Left cardiac atrium (tissue), 4 donors: Measurements from ENCODE around the gene CEMIP. TPM values are rescaled to one million over a fixed set of nuclear protein-coding genes. Genes with fewer than 3 reads are reported as not detected.
A peak's percentile ranks its signal among the peaks of the same experiment; 100 is the strongest.

Experiments
- ATAC-seq, 2 donors: fragments of 200-7000 bp; cut with Tn5 transposase; one replicate each; pipeline ENCODE4 v1.9.1; 2020; ENCODE audit warnings: mild to moderate bottlenecking in 2 of 2, moderate library complexity in 2 of 2
- DNase-seq: peaks from one replicate; pipeline ENCODE4 v3.0.0-alpha.2; 2020
- intact Hi-C, 2 donors: fragments of 100-400 bp; cut with DNase I; formaldehyde crosslinking; loops; one replicate each; pipeline versions ENCODE4 v1.14.1 to v1.15.1; 2022 to 2023
- total RNA-seq, 2 donors: library from RNA; stranded (reverse); fragmentation: NEBNext Ultra II Directional; extraction: Animal tissue kit (Norgen Biotek cat#: 25700); gene quantifications; one replicate each; pipeline ENCODE4 v1.2.1, GENCODE V29; 2021
- donor health status: DM: no; HTN: yes; CAD: no.
- donor health status: DM: no; HTN: yes; CAD: no; lungs with severe emphysema.
- donor health status: DM: yes; HTN: yes; CAD: no.
- donor health status: Dilated cardiomyopathy.

Gene CEMIP
- total RNA-seq, 2 donors from 2014 or later, result 0.44 to 1.6 TPM

DNA sequence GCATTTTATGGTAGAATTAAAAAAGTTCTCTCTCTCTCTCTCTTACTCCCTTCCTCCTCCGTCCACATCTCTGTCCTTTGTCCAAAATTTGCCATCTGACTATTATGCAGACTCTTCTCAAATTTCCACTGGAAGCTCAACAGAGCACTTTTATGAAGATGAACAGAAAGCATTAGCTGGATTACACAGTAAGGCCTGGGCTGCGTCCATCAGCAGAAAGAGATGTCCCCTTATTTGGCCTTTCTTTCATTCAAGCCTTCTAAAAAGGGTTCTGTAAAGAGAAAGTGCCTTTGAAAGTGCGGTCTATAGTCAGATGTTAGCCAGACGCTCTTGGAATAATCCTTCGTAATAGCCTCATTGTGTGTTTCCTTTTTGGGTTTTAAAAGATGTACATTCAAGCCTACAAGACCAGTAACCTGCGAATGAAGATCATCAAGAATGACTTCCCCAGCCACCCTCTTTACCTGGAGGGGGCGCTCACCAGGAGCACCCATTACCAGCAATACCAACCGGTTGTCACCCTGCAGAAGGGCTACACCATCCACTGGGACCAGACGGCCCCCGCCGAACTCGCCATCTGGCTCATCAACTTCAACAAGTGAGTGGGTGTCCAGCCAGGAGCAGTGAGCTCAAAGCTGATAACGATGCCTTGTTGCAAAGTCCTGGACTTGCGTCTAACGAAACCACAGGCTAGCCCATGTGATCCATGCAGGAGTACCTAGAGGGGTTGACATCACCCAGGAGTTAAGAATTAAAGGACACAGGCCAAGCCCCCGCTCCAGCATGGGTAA lies 157.3 kb downstream of the CEMIP start:
- intact Hi-C loops, result no loop called here
- ATAC-seq (no peak), DNase-seq (no peak)

DNA sequence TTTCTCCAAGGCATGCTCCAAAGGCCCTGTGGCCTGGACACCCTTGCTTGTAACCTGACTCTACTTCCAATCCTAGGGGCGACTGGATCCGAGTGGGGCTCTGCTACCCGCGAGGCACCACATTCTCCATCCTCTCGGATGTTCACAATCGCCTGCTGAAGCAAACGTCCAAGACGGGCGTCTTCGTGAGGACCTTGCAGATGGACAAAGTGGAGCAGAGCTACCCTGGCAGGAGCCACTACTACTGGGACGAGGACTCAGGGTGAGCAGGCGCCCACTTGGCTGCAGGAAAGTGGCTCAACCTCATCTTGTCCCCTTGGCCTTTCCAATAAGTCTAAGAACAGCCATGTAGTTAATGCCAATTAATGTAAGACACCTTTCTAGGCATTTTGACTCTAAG lies 158.5 kb downstream of the CEMIP start:
- intact Hi-C loops, result no loop called here
- no peak for DNase-seq
- no peak for ATAC-seq

DNA sequence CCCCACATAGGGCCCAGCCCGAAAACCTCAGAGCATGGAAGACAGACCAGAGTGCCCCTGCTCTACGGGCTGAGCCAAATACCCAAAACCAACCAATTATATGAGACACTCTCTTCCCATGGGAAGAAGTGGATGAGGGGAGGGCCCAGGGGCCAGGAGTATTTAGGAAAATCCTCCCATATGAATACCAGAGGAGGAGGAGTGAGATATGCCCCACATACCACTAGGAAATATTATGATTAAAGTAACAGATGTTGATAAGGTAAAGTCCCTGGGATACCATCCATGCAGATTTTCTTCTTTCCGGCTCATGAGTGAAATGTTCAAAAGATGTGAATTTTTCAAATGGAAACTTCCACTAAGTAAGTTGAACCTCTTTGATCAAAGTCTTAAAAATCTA lies 160.0 kb downstream of the CEMIP start:
- DNase-seq (no peak), ATAC-seq (no peak)
- intact Hi-C loops, result no loop called here

DNA sequence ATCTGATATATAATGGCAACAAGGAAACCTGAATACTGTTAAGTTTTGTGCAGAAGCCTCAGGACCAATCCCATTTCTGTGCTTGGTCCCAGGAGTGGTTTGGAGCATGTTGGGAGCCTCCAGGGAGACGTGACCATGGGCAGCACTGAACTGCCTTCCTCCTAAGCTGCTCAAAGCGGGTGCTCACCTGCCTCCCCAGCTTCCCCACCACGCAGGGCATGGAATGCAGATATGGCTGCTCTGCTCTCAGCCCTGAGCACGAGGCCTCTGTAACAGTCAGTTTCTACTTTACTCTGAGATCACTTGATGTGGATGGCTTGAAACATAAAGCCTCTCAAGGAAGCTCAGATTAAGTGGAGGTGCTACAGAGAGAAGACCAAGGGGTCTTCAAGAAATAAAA lies 161.2 kb downstream of the CEMIP start:
- DNase-seq (no peak), ATAC-seq (no peak)
- intact Hi-C loops, result no loop called here

DNA sequence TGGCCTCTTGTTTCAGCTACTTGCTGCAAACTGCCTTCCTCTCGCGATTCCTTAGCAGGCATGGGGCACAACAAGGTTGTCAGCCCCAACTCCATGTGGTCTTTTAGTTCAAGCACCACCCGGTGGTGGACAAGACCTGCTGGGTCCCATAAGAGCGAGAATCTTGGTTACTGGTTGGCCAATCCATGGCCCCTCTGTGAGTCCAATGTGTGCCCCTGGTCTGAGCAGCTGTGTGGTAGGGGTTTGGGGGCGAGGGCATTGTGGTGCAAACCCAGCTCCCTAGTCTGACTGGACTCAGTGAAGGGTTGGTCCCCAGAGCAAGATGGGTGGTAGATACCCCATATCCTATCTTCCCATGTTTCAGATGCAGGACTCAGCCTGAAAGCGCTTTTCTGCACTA lies 161.7 kb downstream of the CEMIP start:
- DNase-seq, result no peak
- intact Hi-C loops, result no loop called here
- no peak for ATAC-seq

DNA sequence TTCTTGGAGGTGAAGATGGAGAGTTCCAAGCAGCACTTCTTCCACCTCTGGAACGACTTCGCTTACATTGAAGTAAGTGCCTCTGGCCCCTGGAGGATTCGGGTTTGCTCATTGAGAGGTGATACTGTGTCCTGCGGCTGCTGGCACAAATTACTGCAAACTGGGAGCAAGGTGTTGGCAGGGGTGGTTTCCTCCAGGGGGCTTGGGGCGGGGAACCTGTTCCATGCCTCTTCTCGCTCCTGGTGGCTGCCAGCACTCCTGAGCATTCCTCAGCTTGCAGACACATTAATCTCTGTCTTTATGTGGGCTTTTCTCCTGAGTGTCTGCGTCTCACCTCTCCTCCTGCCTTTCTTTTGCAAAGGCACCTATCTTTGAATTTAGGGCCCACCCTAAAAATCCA lies 163.1 kb downstream of the CEMIP start:
- ATAC-seq, result no peak
- intact Hi-C loops, result no loop called here
- no peak for DNase-seq

- peak; percentile 49 for DNase-seq
- ATAC-seq, result peak; percentile 81 to 96
- intact Hi-C loops, result no loop called here
Observed at GRCh38 chr15:80942746-80943565, 163.8 kb downstream of the CEMIP start.

- intact Hi-C loops, result no loop called here
- no peak for ATAC-seq
- no peak for DNase-seq
Observed at GRCh38 chr15:80944818-80945217, 165.6 kb downstream of the CEMIP start.

DNA sequence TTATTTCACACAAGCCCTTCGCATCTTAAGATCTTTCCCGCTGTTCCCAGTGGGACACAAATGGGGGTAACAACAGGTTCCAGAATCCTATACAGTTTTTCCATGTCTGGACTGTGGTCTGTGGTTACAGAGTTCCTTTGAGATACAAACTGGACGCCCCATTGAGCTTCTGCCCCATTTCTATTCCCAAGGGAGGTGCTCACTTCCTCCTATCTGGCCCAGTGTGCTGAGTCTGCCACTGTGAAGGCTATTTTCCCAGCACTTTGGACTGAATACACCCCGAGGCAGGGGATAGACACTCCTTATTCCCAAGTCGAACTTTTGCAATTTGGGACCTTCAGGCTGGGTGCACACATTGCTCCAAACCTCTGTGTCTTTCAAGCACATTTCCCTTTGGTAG lies 166.4 kb downstream of the CEMIP start:
- intact Hi-C loops, result no loop called here
- ATAC-seq (no peak), DNase-seq (no peak)

DNA sequence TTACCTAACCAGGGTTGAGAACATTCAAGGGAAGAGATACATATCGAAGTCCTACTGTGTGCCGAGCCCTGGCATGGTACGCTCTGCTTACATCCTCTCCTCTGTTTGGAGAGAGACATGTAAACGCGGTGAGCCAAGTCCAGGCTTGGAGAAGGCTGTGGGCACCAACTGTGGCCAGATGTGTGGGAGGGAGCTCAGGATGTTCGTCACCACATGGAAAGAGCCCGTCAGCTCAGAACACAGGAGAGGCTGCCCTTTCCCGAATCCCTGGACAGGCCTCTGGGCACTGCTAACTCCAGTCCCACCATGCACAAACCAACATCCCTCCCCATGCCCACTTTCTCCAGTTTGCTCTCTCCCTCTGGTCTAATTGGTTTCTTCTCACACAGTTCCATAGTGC lies 167.4 kb downstream of the CEMIP start:
- DNase-seq (no peak), ATAC-seq (no peak)
- intact Hi-C loops, result no loop called here

DNA sequence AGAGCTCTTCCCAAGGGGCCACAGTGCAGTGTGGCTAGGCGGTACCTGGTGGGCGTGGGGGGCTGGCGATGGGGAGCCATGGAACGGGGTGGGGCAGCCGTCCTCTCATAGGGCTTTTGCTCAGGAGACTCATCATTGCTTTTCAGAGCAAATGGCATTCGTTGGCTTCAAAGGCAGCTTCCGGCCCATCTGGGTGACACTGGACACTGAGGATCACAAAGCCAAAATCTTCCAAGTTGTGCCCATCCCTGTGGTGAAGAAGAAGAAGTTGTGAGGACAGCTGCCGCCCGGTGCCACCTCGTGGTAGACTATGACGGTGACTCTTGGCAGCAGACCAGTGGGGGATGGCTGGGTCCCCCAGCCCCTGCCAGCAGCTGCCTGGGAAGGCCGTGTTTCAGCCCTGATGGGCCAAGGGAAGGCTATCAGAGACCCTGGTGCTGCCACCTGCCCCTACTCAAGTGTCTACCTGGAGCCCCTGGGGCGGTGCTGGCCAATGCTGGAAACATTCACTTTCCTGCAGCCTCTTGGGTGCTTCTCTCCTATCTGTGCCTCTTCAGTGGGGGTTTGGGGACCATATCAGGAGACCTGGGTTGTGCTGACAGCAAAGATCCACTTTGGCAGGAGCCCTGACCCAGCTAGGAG lies 169.6 kb downstream of the CEMIP start:
- DNase-seq, result no peak
- intact Hi-C loops, result no loop called here
- no peak for ATAC-seq

DNA sequence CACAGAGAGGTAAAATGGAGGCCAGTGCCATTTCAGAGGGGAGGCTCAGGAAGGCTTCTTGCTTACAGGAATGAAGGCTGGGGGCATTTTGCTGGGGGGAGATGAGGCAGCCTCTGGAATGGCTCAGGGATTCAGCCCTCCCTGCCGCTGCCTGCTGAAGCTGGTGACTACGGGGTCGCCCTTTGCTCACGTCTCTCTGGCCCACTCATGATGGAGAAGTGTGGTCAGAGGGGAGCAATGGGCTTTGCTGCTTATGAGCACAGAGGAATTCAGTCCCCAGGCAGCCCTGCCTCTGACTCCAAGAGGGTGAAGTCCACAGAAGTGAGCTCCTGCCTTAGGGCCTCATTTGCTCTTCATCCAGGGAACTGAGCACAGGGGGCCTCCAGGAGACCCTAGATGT lies 170.6 kb downstream of the CEMIP start:
- ATAC-seq (no peak), DNase-seq (no peak)
- intact Hi-C loops, result loop anchor here in 1 of 2 donors (10.0 kb wide), 1 partner anchor 395 kb away; no protein-coding TSS in a partner anchor

- ATAC-seq (no peak), DNase-seq (no peak)
- intact Hi-C loops, result loop anchor here in 1 of 2 donors (10.0 kb wide), 1 partner anchor 396 kb away; no protein-coding TSS in a partner anchor
Observed at GRCh38 chr15:80950291-80951078, 171.3 kb downstream of the CEMIP start.

- no peak for DNase-seq
- intact Hi-C loops, result loop anchor here in 1 of 2 donors (10.0 kb wide), 1 partner anchor 397 kb away; no protein-coding TSS in a partner anchor
- no peak for ATAC-seq
Observed at GRCh38 chr15:80951941-80952340, 172.8 kb downstream of the CEMIP start.

DNA sequence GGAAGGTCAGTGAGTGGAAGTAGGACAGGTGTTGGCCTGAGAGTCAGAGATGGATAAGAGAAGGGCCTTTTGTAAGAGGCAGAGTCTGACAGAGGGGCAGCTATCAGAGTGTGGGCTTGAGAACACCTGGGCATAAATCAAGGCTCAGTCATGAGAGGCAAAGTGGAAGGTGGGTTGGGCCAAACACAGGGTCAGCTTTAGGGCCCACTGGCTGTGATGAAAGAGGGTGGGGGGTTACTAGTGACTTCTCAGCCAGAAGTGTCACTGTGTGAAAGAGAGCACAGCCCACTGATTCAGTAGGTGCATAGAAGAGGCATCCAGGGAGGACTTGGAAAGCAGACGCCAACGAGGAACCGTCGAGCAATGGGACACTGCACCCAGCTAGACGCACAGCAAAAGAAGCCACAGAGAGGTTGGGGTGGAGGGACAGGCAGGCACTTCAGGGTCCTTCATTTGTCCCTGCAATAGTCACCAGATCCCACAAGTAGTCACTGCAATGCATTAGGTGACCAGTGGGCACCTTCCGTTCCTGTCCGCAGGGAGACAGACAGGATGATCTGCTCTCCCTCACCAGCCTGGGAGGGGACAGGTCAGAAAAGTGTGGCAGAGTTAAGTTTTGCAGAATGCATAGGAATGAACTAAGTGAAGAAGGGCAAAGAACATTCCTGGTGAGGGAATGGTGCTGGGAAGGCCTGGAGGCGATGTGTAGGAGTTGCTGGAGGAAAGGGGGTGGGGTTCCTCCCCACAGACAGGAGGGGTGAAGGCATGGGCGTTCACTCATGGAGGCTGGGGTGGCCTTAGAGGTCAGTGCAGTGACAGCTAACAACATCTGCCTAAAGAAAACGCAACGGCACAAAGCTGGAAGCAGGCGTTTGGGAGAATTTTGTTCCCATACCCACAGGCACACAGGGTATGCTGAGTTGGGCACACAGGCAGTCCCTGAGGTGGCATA lies 174.1 kb downstream of the CEMIP start:
- ATAC-seq (no peak), DNase-seq (no peak)
- intact Hi-C loops, result loop anchor here in 1 of 2 donors (10.0 kb wide), 1 partner anchor 398 kb away; no protein-coding TSS in a partner anchor

GRCh38 chr15:80953953-80954778 lies 175.0 kb downstream of the CEMIP start:
- intact Hi-C loops, result loop anchor here in 1 of 2 donors (10.0 kb wide), 1 partner anchor 399 kb away; no protein-coding TSS in a partner anchor
- ATAC-seq (no peak), DNase-seq (no peak)
